ENCODE data around the gene NXPH2. TPM values are rescaled to one million over a fixed set of nuclear protein-coding genes. Genes with fewer than 3 reads are reported as not detected.

The NXPH2 gene
- total RNA-seq, 1 experiment from 2014 or later = 0.94 TPM

DNA sequence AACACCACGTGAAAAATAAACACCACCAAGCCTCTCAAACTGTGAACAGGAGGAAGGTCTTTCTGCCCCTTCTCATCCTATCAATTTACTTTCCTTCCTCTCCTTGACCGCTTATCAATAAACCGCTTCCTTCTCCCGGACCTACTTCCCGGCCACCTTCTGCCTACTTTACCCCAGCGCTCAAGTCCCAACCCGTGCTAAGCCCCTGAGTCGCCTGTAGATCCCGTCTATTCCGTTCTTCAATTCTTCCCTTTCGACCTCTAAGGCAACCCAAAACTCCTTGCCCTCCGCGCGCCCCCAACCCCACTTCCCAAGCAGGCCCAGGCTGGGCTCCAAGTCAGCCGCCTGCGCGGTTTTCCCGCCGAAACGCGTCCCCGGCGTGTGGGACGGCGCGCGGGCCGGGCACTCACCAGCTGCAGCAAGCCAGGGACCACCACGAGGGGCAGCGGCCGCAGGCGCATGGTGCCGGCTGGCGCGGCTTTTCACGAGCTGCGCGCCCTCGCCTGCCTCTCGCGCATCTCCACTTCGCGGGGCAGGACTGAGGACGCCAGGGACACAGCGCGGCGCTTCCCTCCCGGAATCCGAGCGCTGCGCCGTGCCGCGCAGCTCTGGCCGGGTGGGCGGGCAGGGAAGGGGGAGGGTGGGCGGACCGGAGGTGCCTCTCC lies at the start of gene NXPH2 (continued):
- TF ChIP-seq FOXJ3 (CRISPR knock-in tag; IDR thresholded peaks at IDR 0.05; ENCODE audit: borderline replicate concordance) (no peak), ZNF423 (CRISPR knock-in tag; IDR thresholded peaks at IDR 0.05) (no peak), TCF7 (CRISPR knock-in tag; IDR thresholded peaks at IDR 0.05; ENCODE audit: low read depth) (no peak), FOXP1 (CRISPR knock-in tag; IDR thresholded peaks at IDR 0.05; ENCODE audit: borderline replicate concordance) (peak; percentile 94), SP1 (CRISPR knock-in tag; conservative IDR thresholded peaks at IDR 0.05) (no peak; the same call in 1 of the 2 replicates), TEAD4 (CRISPR knock-in tag; IDR thresholded peaks at IDR 0.05) (0 out of 2 replicates have a peak, but pooled peaks have one; percentile 70), PRRX2 (CRISPR knock-in tag; IDR thresholded peaks at IDR 0.05) (no peak), ZNF232 (CRISPR knock-in tag; IDR thresholded peaks at IDR 0.05) (peak; percentile 49; the same call in 1 of the 2 replicates), OVOL2 (CRISPR knock-in tag; IDR thresholded peaks at IDR 0.05; ENCODE audit: borderline replicate concordance) (no peak), SMAD4 (CRISPR knock-in tag; IDR thresholded peaks at IDR 0.05) (no peak), GTF2I (CRISPR knock-in tag; conservative IDR thresholded peaks at IDR 0.05) (no peak), NR1H2 (CRISPR knock-in tag; IDR thresholded peaks at IDR 0.05) (0 out of 2 replicates have a peak, but pooled peaks have one; percentile 41), ZNF671 (CRISPR knock-in tag; IDR thresholded peaks at IDR 0.05) (no peak)
- TF ChIP-seq, protein P1, sequence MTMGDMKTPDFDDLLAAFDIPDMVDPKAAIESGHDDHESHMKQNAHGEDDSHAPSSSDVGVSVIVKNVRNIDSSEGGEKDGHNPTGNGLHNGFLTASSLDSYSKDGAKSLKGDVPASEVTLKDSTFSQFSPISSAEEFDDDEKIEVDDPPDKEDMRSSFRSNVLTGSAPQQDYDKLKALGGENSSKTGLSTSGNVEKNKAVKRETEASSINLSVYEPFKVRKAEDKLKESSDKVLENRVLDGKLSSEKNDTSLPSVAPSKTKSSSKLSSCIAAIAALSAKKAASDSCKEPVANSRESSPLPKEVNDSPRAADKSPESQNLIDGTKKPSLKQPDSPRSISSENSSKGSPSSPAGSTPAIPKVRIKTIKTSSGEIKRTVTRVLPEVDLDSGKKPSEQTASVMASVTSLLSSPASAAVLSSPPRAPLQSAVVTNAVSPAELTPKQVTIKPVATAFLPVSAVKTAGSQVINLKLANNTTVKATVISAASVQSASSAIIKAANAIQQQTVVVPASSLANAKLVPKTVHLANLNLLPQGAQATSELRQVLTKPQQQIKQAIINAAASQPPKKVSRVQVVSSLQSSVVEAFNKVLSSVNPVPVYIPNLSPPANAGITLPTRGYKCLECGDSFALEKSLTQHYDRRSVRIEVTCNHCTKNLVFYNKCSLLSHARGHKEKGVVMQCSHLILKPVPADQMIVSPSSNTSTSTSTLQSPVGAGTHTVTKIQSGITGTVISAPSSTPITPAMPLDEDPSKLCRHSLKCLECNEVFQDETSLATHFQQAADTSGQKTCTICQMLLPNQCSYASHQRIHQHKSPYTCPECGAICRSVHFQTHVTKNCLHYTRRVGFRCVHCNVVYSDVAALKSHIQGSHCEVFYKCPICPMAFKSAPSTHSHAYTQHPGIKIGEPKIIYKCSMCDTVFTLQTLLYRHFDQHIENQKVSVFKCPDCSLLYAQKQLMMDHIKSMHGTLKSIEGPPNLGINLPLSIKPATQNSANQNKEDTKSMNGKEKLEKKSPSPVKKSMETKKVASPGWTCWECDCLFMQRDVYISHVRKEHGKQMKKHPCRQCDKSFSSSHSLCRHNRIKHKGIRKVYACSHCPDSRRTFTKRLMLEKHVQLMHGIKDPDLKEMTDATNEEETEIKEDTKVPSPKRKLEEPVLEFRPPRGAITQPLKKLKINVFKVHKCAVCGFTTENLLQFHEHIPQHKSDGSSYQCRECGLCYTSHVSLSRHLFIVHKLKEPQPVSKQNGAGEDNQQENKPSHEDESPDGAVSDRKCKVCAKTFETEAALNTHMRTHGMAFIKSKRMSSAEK (CRISPR knock-in tag; IDR thresholded peaks at IDR 0.05; ENCODE audit: borderline replicate concordance) = no peak
- TF ChIP-seq, protein P2, sequence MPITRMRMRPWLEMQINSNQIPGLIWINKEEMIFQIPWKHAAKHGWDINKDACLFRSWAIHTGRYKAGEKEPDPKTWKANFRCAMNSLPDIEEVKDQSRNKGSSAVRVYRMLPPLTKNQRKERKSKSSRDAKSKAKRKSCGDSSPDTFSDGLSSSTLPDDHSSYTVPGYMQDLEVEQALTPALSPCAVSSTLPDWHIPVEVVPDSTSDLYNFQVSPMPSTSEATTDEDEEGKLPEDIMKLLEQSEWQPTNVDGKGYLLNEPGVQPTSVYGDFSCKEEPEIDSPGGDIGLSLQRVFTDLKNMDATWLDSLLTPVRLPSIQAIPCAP (CRISPR knock-in tag; IDR thresholded peaks at IDR 0.05) = no peak
- TF ChIP-seq, protein P3, sequence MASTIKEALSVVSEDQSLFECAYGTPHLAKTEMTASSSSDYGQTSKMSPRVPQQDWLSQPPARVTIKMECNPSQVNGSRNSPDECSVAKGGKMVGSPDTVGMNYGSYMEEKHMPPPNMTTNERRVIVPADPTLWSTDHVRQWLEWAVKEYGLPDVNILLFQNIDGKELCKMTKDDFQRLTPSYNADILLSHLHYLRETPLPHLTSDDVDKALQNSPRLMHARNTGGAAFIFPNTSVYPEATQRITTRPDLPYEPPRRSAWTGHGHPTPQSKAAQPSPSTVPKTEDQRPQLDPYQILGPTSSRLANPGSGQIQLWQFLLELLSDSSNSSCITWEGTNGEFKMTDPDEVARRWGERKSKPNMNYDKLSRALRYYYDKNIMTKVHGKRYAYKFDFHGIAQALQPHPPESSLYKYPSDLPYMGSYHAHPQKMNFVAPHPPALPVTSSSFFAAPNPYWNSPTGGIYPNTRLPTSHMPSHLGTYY (CRISPR knock-in tag; IDR thresholded peaks at IDR 0.05) = no peak
- TF ChIP-seq, protein P4, sequence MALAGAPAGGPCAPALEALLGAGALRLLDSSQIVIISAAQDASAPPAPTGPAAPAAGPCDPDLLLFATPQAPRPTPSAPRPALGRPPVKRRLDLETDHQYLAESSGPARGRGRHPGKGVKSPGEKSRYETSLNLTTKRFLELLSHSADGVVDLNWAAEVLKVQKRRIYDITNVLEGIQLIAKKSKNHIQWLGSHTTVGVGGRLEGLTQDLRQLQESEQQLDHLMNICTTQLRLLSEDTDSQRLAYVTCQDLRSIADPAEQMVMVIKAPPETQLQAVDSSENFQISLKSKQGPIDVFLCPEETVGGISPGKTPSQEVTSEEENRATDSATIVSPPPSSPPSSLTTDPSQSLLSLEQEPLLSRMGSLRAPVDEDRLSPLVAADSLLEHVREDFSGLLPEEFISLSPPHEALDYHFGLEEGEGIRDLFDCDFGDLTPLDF (CRISPR knock-in tag; IDR thresholded peaks at IDR 0.05) = no peak
- TF ChIP-seq, protein P5, sequence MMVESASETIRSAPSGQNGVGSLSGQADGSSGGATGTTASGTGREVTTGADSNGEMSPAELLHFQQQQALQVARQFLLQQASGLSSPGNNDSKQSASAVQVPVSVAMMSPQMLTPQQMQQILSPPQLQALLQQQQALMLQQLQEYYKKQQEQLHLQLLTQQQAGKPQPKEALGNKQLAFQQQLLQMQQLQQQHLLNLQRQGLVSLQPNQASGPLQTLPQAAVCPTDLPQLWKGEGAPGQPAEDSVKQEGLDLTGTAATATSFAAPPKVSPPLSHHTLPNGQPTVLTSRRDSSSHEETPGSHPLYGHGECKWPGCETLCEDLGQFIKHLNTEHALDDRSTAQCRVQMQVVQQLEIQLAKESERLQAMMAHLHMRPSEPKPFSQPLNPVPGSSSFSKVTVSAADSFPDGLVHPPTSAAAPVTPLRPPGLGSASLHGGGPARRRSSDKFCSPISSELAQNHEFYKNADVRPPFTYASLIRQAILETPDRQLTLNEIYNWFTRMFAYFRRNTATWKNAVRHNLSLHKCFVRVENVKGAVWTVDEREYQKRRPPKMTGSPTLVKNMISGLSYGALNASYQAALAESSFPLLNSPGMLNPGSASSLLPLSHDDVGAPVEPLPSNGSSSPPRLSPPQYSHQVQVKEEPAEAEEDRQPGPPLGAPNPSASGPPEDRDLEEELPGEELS (CRISPR knock-in tag; IDR thresholded peaks at IDR 0.05) = peak; percentile 72
- TF ChIP-seq, protein P6, sequence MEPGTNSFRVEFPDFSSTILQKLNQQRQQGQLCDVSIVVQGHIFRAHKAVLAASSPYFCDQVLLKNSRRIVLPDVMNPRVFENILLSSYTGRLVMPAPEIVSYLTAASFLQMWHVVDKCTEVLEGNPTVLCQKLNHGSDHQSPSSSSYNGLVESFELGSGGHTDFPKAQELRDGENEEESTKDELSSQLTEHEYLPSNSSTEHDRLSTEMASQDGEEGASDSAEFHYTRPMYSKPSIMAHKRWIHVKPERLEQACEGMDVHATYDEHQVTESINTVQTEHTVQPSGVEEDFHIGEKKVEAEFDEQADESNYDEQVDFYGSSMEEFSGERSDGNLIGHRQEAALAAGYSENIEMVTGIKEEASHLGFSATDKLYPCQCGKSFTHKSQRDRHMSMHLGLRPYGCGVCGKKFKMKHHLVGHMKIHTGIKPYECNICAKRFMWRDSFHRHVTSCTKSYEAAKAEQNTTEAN (CRISPR knock-in tag; IDR thresholded peaks at IDR 0.05) = 0 out of 2 replicates have a peak, but pooled peaks have one; percentile 52
- TF ChIP-seq, protein P7, sequence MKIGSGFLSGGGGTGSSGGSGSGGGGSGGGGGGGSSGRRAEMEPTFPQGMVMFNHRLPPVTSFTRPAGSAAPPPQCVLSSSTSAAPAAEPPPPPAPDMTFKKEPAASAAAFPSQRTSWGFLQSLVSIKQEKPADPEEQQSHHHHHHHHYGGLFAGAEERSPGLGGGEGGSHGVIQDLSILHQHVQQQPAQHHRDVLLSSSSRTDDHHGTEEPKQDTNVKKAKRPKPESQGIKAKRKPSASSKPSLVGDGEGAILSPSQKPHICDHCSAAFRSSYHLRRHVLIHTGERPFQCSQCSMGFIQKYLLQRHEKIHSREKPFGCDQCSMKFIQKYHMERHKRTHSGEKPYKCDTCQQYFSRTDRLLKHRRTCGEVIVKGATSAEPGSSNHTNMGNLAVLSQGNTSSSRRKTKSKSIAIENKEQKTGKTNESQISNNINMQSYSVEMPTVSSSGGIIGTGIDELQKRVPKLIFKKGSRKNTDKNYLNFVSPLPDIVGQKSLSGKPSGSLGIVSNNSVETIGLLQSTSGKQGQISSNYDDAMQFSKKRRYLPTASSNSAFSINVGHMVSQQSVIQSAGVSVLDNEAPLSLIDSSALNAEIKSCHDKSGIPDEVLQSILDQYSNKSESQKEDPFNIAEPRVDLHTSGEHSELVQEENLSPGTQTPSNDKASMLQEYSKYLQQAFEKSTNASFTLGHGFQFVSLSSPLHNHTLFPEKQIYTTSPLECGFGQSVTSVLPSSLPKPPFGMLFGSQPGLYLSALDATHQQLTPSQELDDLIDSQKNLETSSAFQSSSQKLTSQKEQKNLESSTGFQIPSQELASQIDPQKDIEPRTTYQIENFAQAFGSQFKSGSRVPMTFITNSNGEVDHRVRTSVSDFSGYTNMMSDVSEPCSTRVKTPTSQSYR (CRISPR knock-in tag; IDR thresholded peaks at IDR 0.05) = no peak
- TF ChIP-seq, protein P8, sequence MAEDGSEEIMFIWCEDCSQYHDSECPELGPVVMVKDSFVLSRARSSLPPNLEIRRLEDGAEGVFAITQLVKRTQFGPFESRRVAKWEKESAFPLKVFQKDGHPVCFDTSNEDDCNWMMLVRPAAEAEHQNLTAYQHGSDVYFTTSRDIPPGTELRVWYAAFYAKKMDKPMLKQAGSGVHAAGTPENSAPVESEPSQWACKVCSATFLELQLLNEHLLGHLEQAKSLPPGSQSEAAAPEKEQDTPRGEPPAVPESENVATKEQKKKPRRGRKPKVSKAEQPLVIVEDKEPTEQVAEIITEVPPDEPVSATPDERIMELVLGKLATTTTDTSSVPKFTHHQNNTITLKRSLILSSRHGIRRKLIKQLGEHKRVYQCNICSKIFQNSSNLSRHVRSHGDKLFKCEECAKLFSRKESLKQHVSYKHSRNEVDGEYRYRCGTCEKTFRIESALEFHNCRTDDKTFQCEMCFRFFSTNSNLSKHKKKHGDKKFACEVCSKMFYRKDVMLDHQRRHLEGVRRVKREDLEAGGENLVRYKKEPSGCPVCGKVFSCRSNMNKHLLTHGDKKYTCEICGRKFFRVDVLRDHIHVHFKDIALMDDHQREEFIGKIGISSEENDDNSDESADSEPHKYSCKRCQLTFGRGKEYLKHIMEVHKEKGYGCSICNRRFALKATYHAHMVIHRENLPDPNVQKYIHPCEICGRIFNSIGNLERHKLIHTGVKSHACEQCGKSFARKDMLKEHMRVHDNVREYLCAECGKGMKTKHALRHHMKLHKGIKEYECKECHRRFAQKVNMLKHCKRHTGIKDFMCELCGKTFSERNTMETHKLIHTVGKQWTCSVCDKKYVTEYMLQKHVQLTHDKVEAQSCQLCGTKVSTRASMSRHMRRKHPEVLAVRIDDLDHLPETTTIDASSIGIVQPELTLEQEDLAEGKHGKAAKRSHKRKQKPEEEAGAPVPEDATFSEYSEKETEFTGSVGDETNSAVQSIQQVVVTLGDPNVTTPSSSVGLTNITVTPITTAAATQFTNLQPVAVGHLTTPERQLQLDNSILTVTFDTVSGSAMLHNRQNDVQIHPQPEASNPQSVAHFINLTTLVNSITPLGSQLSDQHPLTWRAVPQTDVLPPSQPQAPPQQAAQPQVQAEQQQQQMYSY (CRISPR knock-in tag; IDR thresholded peaks at IDR 0.05) = 0 out of 2 replicates have a peak, but pooled peaks have one; percentile 21

Data from WTC11 (cell line).